Astrocyte of the cerebellum (primary cell): Measurements from ENCODE around the gene SLC4A1AP.
"Not testable (repeated sequence)": the region's sequence is repeated elsewhere in the genome, so short reads cannot be mapped to it uniquely, and the experiment has no call there.

Experiments
- DNase-seq: peaks from one replicate; pipeline ENCODE4 v3.0.0-alpha.2; 2011; ENCODE audit warnings: low read depth
- H3K4me3 ChIP-seq: 2 replicates; pipeline ENCODE4 v1.5.1; 2011; ENCODE audit warnings: mild to moderate bottlenecking, low read depth, low read length, moderate library complexity
- in situ Hi-C: cut with HindIII; loops from 2 replicates; pipeline ENCODE4 v1.10.0; 2017; ENCODE audit warnings: low sequenced_read_pairs
- TF ChIP-seq, protein P1 (sequence below): IDR thresholded peaks from 2 replicates; pipeline ENCODE4 v1.5.1; 2012; ENCODE audit warnings: low read length, low read depth, moderate library complexity, mild to moderate bottlenecking; ENCODE audit errors: missing control alignments

SLC4A1AP gene

GRCh38 chr2:27667446-27667845, 3.8 kb downstream of the SLC4A1AP start:
- no peak for DNase-seq

GRCh38 chr2:27671235-27671634, 7.5 kb downstream of the SLC4A1AP start:
- in situ Hi-C loops = no loop called here
- TF ChIP-seq, protein P1, sequence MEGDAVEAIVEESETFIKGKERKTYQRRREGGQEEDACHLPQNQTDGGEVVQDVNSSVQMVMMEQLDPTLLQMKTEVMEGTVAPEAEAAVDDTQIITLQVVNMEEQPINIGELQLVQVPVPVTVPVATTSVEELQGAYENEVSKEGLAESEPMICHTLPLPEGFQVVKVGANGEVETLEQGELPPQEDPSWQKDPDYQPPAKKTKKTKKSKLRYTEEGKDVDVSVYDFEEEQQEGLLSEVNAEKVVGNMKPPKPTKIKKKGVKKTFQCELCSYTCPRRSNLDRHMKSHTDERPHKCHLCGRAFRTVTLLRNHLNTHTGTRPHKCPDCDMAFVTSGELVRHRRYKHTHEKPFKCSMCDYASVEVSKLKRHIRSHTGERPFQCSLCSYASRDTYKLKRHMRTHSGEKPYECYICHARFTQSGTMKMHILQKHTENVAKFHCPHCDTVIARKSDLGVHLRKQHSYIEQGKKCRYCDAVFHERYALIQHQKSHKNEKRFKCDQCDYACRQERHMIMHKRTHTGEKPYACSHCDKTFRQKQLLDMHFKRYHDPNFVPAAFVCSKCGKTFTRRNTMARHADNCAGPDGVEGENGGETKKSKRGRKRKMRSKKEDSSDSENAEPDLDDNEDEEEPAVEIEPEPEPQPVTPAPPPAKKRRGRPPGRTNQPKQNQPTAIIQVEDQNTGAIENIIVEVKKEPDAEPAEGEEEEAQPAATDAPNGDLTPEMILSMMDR = no peak
- no peak for DNase-seq
- no peak overlapping the region for H3K4me3 ChIP-seq

More at GRCh38 chr2:27667446-27667845, 3.8 kb downstream of the SLC4A1AP start:
- in situ Hi-C loops = no loop called here
- TF ChIP-seq, protein P1 = no peak
- no peak overlapping the region for H3K4me3 ChIP-seq

- TF ChIP-seq, protein P1 = no peak
- H3K4me3 ChIP-seq = no peak overlapping the region
- DNase-seq = no peak
- in situ Hi-C loops = no loop called here
These were observed 9.2 kb downstream of the SLC4A1AP start for GRCh38 chr2:27672723-27673486.

- TF ChIP-seq, protein P1 = no peak
- no peak overlapping the region for H3K4me3 ChIP-seq
- no peak for DNase-seq
- in situ Hi-C loops = no loop called here
These were observed 16.9 kb downstream of the SLC4A1AP start for GRCh38 chr2:27680571-27680970.

DNA sequence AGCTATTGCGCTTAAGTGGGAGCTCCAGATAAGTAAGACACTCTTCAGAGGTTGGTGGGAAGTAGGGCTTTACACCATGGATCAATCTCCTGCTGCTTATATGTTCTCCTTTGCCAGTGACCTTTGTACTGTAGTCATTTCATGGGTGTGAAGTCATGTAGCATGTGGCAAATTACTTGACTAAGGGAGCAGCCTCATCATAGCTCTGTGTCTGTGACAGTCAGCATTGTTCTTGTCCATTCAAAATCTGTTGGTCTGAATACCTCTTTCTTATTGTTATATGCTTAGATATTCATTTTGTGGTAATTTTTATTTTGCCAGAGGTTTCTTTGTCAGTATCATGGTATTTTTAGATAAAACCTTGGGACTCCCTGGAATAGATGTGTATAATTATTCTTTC, 18.2 kb downstream of the SLC4A1AP start:
- H3K4me3 ChIP-seq = no peak overlapping the region
- in situ Hi-C loops = no loop called here
- DNase-seq = peak; percentile 52
- TF ChIP-seq, protein P1 = no peak

DNA sequence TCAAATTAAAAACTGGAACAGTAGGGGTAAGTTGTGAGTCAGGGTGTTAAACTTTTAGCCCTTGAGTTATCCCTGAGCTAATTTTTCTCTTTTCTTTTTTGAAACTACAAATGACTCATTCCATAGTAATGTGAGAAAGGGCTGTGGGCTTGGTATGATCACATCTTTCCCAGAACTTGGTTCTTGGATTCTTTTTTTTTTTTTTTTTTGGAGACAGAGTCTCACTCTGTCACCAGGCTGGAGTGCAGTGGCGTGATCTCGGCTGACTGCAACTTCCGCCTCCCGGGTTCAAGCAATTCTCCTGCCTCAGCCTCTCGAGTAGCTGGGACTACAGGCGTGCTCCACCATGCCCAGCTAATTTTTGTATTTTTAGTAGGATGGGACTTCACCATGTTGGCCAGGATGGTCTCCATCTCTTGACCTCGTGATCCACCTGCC, 18.7 kb downstream of the SLC4A1AP start:
- peak; percentile 89 for DNase-seq
- in situ Hi-C loops, H3K4me3 ChIP-seq: not testable (repeated sequence)

DNA sequence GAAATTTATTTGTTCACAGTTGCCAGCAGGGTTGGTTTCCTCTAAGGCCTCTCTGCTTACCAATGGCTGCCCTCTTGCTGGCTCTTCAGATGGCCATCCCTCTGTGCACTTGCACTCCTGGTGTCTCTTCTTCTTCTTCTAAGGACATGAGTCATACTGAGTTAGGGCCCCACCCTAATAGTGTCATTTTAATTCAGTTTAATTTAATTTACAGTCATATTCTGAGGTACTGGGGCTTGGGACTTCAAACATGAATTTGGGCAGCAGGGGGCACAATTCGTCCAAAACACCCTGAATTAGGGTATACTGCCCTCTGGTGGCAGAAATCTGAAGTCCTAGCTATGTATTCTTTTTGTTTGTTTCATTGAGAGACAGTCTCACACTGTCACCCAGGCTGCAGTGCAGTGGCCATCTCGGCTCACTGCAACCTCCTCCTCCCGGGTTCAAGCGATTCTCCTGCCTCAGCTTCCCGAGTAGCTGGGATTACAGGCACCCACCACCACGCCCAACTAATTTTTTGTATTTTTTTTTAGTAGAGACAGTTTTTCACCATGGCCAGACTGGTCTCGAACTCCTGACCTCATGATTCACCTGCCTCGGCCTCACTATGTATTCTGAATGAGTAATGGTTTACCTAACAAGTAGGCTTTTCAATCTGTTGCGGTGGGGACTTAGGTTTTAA, 19.8 kb downstream of the SLC4A1AP start:
- TF ChIP-seq, protein P1 = peak; percentile 86
- in situ Hi-C loops = no loop called here

DNA sequence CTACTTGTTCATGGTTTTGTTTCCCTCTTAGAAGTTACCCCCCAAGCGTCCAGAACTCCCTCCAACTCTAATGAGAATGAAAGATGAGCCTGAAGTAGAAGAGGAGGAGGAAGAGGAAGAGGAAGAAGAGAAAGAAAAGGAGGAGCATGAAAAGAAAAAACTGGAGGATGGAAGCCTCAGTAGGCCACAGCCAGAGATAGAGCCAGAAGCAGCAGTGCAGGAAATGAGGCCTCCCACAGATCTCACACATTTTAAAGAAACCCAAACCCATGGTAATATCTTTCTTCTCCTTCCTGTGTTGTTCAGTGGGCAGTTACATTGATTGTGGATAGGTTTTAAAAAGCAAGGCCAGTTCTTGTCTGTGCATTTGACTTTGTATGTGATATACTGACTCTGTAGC, 21.3 kb downstream of the SLC4A1AP start:
- in situ Hi-C loops, H3K4me3 ChIP-seq, DNase-seq: not testable (repeated sequence)

More for the DNA sequence above, 19.8 kb downstream of the SLC4A1AP start:
- no peak overlapping the region for H3K4me3 ChIP-seq
- peak; percentile 90 for DNase-seq
